Thoracic aorta (tissue), 2 donors: ENCODE data around the gene SGMS2. TPM values are rescaled to one million over a fixed set of nuclear protein-coding genes. Genes with fewer than 3 reads are reported as not detected.

Source experiments
- ATAC-seq: fragments of 150-250 bp; one replicate; pipeline ENCODE4 v1.8.0; 2017; ENCODE audit warnings: low read depth; ENCODE audit not compliant: insufficient number of reproducible peaks, low FRiP score
- DNase-seq: peaks from one replicate; pipeline ENCODE4 v3.0.0-alpha.2; 2020; ENCODE audit warnings: low spot score
- H3K27ac ChIP-seq, 2 donors: fragments of 200-600 bp; sonication (generic); 1 replicate in 1 of 2; 2 replicates in 1 of 2; pipeline ENCODE4 v1.5.1; 2016; ENCODE audit warnings: mild to moderate bottlenecking in 2 of 2, moderate library complexity in 2 of 2
- H3K27me3 ChIP-seq: fragments of 200-600 bp; sonication (generic); replicated peaks from 2 replicates; pipeline ENCODE4 v1.6.0; 2016; ENCODE audit warnings: mild to moderate bottlenecking; ENCODE audit not compliant: insufficient read depth
- H3K36me3 ChIP-seq: fragments of 200-600 bp; sonication (generic); one replicate; pipeline ENCODE4 v1.5.1; 2016
- H3K4me1 ChIP-seq, 2 donors: fragments of 200-600 bp; sonication (generic); 1 replicate in 1 of 2; 2 replicates in 1 of 2; pipeline versions ENCODE4 v1.5.1 to v1.6.0; 2016; ENCODE audit warnings: low read depth in 2 of 2, mild to moderate bottlenecking in 1 of 2; ENCODE audit not compliant: control insufficient read depth in 1 of 2
- H3K4me3 ChIP-seq: fragments of 200-600 bp; sonication (generic); 2 replicates; pipeline ENCODE4 v1.5.1; 2016; ENCODE audit warnings: mild to moderate bottlenecking
- H3K9me3 ChIP-seq: fragments of 200-600 bp; sonication (generic); 2 replicates; pipeline ENCODE4 v1.5.1; 2016
- total RNA-seq, 2 donors: library from RNA; depleted of rRNA; stranded (reverse); fragments of >200 nt; gene quantifications; one replicate each; pipeline versions ENCODE4 v1.1.0 to v1.2.3, GENCODE V29; 2016
- TF ChIP-seq, protein P1 (sequence below): fragments of 200-600 bp; sonication (generic); IDR thresholded peaks from one replicate; pipeline ENCODE4 v1.5.1; 2019; ENCODE audit warnings: antibody characterized with exemption

The SGMS2 gene
- total RNA-seq, 2 donors from 2014 or later: 119 to 231 TPM

GRCh38 chr4:107856901-107857300, 32.2 kb downstream of the SGMS2 start:
- H3K27me3 ChIP-seq: no peaks in the 10 kb centered on the region
- H3K36me3 ChIP-seq: no peaks in the 10 kb centered on the region
- no peaks in the 10 kb centered on the region for H3K9me3 ChIP-seq
- ATAC-seq (no peak), DNase-seq (no peak)
- TF ChIP-seq, protein P1, sequence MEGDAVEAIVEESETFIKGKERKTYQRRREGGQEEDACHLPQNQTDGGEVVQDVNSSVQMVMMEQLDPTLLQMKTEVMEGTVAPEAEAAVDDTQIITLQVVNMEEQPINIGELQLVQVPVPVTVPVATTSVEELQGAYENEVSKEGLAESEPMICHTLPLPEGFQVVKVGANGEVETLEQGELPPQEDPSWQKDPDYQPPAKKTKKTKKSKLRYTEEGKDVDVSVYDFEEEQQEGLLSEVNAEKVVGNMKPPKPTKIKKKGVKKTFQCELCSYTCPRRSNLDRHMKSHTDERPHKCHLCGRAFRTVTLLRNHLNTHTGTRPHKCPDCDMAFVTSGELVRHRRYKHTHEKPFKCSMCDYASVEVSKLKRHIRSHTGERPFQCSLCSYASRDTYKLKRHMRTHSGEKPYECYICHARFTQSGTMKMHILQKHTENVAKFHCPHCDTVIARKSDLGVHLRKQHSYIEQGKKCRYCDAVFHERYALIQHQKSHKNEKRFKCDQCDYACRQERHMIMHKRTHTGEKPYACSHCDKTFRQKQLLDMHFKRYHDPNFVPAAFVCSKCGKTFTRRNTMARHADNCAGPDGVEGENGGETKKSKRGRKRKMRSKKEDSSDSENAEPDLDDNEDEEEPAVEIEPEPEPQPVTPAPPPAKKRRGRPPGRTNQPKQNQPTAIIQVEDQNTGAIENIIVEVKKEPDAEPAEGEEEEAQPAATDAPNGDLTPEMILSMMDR: no peak
- H3K27ac ChIP-seq: no peak overlapping the region
- H3K4me3 ChIP-seq: no peak overlapping the region
- peaks cover 20 to 28% of the 10 kb centered on the region in 2 donors for H3K4me1 ChIP-seq

DNA sequence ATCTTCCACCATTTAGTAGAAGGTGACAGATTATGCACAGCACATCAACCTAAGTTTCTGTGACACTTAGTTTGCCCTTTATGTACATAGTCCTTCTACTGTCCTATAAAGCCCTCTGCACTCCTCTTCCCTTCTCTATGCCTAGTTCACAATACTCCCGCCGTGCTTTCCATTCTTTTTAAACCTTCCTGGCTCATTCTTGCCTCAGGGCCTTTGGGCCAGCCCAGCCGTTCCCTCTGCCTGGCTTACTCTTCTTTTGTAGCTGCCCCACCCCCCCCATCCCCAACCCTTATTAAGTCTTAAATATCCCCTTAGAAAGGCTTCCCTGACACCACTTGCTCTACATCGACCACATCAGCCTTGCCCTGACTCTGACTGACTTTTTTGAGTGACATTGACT, 33.0 kb downstream of the SGMS2 start:
- Histone ChIP-seq H3K36me3 (no peaks in the 10 kb centered on the region), H3K27ac (no peak overlapping the region), H3K9me3 (no peaks in the 10 kb centered on the region), H3K4me3 (no peak overlapping the region), H3K4me1 (peaks cover 18 to 28% of the 10 kb centered on the region in 2 donors), H3K27me3 (no peaks in the 10 kb centered on the region)
- DNase-seq (no peak), ATAC-seq (no peak)
- TF ChIP-seq, protein P1: no peak

DNA sequence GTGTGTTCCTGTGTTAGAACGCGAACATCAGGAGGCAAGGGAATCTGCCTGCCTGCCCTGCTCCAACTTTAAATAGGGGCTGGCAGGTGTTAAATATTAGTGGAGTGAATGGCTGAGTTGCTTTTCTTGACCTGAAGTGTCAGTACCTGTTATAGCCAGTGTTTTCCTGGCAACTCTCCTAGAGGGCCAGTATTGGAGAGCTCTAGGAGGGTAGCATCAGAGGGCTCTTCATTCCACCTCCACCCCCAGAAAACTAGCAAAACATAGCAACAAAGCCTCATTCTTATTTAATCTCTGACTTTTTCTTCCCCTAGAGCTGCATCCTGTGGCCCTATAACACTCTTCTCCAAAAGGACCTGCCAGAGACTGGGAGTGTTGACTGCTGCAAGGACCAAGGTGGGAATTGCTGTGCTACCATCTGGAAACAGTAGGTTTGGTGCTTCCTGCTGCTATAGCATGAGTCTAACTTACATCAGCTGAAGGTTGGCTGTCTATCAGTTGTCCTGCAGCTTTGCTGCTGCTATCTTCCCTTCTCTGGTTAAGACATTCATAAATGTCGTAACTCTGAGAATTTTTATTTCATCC, 33.5 kb downstream of the SGMS2 start:
- Histone ChIP-seq H3K36me3 (no peaks in the 10 kb centered on the region), H3K9me3 (no peaks in the 10 kb centered on the region), H3K4me3 (no peak overlapping the region), H3K27ac (no peak overlapping the region), H3K27me3 (no peaks in the 10 kb centered on the region), H3K4me1 (peaks cover 13 to 25% of the 10 kb centered on the region in 2 donors)
- TF ChIP-seq, protein P1: no peak
- DNase-seq (no peak), ATAC-seq (no peak)

DNA sequence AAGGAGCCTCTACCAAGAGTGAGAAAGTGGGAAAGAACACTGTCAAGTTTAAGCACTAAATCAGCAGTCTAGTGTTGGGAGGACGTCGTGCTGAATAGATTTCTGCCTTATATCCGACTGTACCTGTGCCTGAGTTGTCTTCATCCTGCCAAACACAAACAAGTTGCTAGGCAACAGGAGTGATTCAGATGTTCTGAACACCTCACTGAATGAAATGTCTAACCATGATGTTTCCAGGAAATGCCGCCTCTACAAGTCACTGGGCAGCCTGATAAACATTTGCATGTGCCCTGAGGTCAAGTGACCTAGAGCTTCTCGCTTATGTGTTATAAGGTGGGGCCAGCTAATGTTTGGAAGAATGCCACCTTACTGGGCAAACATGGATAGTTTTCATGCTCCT, 37.9 kb downstream of the SGMS2 start:
- Histone ChIP-seq H3K4me1 (peaks cover 0 to 6% of the 10 kb centered on the region in 2 donors), H3K27me3 (no peaks in the 10 kb centered on the region), H3K27ac (no peak overlapping the region), H3K4me3 (no peak overlapping the region), H3K36me3 (no peaks in the 10 kb centered on the region), H3K9me3 (no peaks in the 10 kb centered on the region)
- TF ChIP-seq, protein P1: no peak
- ATAC-seq: no peak
- peak; percentile 4 for DNase-seq

GRCh38 chr4:107863416-107863815, 38.7 kb downstream of the SGMS2 start:
- ATAC-seq (no peak), DNase-seq (no peak)
- no peaks in the 10 kb centered on the region for H3K36me3 ChIP-seq
- H3K27ac ChIP-seq: no peak overlapping the region
- no peak overlapping the region for H3K4me3 ChIP-seq
- TF ChIP-seq, protein P1: no peak
- no peaks in the 10 kb centered on the region for H3K9me3 ChIP-seq
- H3K4me1 ChIP-seq: peaks cover 0 to 6% of the 10 kb centered on the region in 2 donors
- no peaks in the 10 kb centered on the region for H3K27me3 ChIP-seq
